HG02678 (cell line): ENCODE data around the gene TRPV3.
"Not testable (repeated sequence)": the region's sequence is repeated elsewhere in the genome, so short reads cannot be mapped to it uniquely, and the experiment has no call there.

ENCODE experiments used
- ATAC-seq: cut with Tn5 transposase; IDR thresholded peaks from one replicate; pipeline ENCODE4 v1.9.1; 2021; ENCODE audit warnings: mild to moderate bottlenecking, moderate library complexity; ENCODE audit not compliant: unreplicated experiment

TRPV3 gene

DNA sequence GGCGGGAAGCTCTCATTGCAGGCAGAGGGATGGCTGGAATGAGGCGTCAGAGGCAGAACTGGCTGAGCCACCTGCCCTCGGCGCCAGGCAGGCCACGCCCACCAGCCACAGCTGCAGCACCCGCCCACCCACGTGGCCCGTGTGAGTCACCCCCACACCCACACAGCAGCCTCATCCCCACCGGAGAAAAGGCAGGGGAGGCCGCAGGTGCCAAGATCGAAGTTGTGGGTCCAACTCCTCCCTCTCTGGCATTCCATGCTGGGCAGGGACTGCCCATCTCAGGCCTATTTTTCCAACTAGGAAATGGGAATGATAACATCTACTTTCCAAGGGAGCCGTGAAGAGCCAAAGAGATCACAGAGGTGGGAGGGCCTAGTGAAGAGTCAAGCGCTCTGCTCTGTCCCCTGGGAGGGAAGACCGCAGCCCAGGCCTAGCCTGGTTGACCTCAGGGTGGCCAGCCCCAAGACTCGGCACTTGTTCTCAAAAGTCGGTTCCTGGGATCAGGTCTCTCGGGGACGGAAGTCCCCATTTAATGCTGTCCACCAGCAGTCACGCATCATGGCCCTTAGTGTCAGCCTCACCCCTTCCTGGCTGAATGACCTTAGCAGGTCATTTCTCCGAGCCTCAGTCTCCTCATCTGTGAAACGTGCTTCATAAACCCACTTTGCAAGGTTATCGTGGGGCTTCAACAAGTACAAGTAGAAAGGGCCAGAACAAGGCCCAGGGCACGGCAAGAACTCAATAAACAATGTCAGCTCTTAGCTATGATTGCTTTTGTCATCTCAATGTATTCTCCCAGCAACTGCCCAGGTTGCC is at the start of gene TRPV3:
Gene TRPV3 (minus strand): TSS at position 45 of the 816 bp plus-strand sequence. CDS start 2,962 bp downstream, outside the sequence.
- ATAC-seq = no peak

- no peak for ATAC-seq
Measured at GRCh38 chr17:3603870-3604259, 46.3 kb upstream of the TRPV3 start.

DNA sequence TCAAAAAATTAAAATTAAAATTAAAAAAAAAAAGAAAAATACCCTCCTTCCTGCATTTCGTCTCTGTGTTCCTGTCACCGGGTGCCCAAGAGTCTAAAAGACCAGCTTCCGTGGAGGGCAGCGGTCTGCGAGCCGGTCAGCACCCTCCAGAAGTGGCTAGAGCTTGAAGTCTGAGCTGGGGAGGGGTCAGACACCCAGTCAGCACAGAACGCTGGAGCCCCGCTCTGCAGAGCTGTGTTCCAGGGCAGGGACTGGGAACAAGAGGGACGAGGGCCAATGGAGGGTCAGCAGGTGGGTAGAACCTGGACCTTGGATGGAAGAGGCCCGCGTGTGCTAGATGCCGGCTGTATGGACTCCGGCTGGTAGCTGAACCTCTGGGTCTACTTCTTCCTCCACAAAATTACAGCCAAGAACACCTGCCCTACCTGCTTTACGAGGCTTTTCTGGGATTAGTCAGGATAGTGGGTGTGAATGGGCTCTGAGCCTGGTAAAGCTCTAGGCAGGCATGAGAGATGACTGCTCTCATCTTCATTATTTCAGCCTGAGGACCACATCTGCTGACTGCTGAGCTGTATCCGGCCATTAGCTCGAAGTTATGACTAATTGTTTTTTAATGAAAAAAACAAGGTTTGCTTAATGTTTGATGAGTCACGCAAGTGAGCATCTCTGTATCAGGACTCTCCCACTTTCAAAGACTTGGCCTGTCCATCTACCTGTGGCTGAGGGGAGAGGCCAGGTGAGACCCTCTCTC is 45.7 kb upstream of the TRPV3 start:
- no peak for ATAC-seq

- no peak for ATAC-seq
Measured at GRCh38 chr17:3602499-3602898, 44.9 kb upstream of the TRPV3 start.

DNA sequence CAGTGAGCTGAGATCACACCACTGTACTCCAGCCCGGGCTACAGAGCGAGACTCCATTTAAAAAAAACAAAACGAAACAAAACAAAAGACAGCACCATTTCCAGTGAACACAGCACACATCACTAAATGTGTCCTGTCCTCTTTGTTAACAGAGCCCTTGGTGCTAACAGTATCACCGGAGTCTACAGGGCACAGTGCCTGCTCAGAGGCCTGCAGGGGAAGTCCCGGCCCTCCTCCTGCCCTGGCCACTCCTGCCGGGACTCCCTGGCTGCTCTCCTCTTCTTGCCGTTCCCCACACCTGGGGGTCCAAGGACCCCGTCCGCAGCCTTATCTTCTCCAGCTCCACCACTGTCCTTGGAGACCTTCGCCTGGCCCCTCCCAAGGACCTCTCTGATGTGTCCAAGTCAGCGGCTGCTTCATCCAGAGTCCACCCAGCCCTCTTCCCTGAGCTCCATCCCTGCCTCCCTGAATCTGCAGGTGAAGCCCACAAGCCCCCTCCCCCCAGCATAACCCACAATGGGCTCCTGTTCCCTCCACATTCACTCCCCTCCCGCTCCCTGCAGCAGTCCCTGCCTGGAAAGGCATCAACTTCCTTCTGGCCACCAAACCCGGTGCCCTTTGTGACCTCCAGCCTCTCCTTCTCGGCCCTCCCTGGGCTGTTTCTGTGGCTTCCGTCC is 43.1 kb upstream of the TRPV3 start:
- no peak for ATAC-seq

- no peak for ATAC-seq
Measured at GRCh38 chr17:3598078-3598477, 40.5 kb upstream of the TRPV3 start.

DNA sequence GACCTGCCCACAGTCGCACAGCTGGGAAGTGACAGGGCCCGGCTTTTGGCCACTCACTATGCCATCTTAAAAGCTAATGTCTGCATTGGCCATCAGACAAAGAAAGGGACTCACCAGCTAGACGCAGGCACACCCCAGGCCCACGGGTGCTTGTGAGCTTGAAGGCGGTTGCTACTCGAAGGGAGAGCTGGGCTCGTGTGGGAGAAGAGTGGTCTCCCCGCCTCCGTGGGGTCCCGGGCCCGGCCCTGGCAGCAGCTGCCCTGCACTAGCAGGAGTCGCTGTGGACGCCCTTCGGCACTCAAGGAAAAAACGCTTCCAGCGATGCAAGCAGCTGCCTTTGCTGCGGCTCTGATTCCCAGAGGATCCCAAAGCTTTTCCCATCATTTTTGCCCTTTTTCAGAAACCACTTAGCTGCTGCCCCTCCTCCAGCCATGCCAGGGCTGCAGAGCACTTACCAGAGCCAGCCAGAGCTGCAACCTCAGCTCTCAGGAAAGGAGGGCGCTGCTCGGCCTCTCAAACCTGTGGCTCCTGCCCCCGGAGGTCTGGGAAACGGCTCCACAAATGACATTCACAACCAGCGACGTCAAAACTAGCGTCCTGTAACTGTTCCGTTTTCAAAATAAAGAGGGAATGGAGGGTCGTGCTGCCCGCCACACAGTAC is 39.3 kb upstream of the TRPV3 start:
- no peak for ATAC-seq

- no peak for ATAC-seq
Measured at GRCh38 chr17:3594976-3595375, 37.4 kb upstream of the TRPV3 start.

- ATAC-seq = no peak
Measured at GRCh38 chr17:3594051-3594800, 36.6 kb upstream of the TRPV3 start.

DNA sequence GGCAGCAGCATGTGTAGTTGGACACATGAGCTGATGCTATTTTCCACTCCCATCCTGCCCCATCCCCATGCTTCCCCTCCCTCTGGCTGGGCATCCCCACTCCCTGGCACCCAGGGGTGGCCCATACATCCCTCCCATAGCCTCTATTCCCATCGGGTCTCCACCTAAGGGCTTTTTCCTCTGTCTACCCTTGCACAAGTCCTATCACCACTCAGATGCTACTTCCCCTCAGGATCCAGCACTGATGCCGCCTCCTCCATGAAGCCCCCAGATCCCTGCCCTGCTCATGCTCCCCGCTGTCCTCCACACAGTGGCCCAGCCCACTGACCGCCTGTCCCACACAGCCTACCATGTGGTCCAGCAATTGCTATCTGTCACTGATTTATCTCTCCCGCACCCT is 35.8 kb upstream of the TRPV3 start:
- ATAC-seq = no peak

DNA sequence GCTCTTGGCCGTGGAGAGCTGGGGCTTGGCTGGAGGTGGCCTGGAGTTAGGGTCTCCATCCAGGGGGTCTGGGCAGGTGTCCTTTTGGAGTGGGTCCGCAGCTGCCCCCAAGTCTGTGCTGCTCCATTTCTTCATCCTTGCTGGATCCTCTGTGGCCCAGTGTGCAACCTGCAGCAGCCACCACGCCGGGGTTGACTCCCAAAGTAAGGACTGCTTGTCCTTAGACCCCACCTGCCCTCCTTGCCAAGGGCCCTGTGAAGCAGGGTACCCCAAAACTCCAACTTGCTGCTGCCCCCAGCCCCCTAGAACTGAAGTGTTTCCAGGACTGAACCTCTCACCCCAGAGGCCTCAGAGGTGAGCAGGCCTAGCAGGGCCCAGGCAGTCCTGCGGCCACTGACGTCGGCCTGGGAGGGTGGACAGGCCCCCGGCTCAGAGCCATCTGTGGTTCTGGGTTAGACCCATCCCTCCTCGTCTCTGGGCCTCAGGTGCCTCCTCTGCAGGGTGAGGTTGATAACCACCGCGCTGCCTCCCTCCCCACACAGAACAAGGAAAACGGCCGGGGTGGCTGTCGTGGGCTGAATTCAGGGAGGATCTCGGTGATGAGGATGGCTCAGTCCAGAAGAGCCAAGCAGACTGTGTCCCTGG is 34.7 kb upstream of the TRPV3 start:
- ATAC-seq = no peak

DNA sequence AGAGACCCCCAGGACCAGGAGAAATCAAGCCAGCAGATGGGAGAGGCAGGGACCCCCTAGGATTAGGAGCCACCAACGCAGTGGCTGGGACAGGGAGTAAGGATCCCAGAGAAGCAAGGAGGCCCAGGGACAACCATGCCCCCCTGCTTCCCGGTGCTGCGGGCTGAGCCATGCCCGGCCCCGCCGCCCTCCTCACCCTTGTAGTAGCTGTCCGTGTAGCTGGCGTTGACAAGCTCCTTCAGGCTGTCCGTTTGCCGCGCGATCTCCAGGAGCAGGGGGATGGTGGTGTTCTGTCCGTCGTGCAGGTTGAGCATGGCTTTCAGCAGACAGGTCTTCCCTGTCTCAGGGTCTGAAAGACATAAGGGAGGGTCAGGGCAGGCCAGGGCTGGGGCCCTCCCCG is 33.2 kb upstream of the TRPV3 start:
- no peak for ATAC-seq

DNA sequence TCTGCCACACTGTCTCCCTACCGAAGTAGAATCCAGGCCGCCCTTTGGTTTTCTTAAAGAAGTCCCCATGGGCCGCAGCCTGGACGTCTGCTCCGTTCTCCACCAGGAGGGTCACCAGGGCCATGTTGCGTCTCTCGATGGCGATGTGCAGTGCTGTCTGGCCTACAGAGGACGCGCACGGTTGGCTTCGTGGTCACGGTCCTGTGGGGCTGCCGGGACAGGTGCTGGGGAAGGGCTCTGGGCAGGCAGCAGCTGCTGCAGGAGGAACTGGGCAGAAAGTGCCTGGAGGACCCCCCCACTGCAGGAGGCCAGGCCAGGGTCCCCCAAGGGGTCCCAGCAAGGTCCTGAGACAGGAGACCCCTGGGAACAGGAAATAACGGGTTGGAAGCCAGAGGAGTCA is 32.6 kb upstream of the TRPV3 start:
- no peak for ATAC-seq

DNA sequence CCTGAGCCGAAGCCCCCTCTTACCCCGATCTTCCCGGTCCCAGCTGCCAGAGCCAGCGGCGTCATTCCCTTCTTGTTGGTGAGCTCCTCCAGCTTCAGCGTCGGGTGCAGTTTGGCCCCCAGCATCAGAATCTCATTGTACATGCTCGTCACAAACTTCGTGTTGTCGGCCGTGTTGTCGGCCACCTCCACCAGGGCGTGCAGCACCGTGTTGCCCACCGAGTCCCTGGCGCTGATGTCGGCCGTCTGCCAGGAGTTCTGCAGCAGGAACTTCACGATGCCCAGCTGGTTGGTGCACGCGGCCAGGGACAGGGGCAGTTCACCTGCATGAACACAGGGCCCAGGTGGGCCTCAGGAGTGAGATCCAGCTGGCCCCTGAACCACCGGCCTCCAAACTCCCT is 32.2 kb upstream of the TRPV3 start:
- no peak for ATAC-seq

DNA sequence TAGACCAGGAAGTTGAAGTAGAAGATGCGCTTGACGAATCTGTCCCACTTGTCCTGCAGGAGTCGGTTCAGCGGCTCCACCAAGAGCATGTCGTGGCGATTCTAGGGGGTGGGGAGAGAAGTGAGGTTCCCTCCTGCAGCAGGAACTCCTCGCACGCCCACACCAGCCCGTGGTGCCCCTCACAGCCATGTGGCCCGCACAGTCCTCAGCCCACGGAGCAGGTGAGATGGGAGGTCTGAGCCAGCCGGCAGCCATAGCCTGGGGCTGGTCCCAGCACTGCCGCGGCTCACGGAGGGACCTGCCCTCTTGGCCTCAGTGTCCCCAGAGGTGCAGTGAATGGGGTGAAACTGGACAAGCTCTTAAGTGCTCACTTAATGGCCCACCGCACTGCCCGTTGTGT is 28.2 kb upstream of the TRPV3 start:
- no peak for ATAC-seq

GRCh38 chr17:3583456-3583855 is 25.8 kb upstream of the TRPV3 start:
- ATAC-seq = no peak

DNA sequence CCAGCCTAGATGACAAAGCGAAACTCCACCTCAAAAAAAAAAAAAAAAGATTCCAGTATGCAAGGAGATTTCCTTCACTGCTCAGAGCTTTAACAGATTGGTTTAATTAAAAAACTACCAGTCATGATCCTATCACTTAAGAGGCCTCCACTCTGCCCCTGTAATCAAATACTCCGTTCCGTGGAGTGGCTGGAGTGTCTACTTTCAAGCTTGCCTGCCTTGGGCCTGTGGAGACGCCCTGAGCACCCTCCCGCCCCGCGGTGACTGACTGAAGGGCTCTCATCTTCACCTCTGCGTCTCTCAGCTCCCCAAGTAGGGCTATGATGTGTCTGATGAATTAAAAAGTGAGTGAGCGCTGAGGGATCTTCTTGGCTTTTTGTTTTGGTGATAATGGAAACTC is 25.3 kb upstream of the TRPV3 start:
- ATAC-seq = no peak

DNA sequence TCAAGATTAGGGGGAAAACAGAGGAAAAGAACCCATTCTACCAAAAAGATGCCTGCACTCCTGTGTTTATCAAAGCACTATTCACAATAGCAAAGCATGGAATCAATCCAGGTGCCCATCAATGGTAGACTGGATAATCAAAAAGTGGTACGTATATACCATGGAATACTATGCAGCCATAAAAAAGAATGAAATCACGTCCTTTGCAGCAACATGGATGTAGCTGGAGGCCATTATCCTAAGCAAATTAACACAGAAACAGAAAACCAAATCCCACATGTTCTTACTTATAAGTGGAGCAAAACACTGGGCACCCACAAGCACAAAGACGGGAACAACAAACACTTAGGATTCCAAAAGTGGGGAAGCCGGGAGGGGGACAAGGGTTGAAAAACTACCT is 21.1 kb upstream of the TRPV3 start:
- ATAC-seq = not testable (repeated sequence)

- no peak for ATAC-seq
Measured at GRCh38 chr17:3576970-3577369, 19.4 kb upstream of the TRPV3 start.

- no peak for ATAC-seq
Measured at GRCh38 chr17:3575511-3575910, 17.9 kb upstream of the TRPV3 start.
